Right lobe of liver (tissue), 6 donors: ENCODE results near the gene CCDC85C. TPM values are rescaled to one million over a fixed set of nuclear protein-coding genes. Genes with fewer than 3 reads are reported as not detected.

ENCODE experiments used
- ATAC-seq, 4 donors: fragments of 200-7000 bp; cut with Tn5 transposase; one replicate each; pipeline ENCODE4 v1.9.1; 2020; ENCODE audit warnings: mild to moderate bottlenecking in 4 of 4, moderate library complexity in 4 of 4
- DNase-seq, 3 donors: peaks; one replicate each; pipeline ENCODE4 v3.0.0-alpha.2; 2020
- H3K27ac ChIP-seq, 3 donors: fragments of 200-600 bp; one replicate each; pipeline ENCODE4 v1.8.0; 2022
- H3K27me3 ChIP-seq, 2 donors: fragments of 200-600 bp; one replicate each; pipeline ENCODE4 v1.8.0; 2022
- H3K36me3 ChIP-seq, 4 donors: fragments of 200-600 bp; sonication (generic) in 1 of 4; one replicate each; pipeline versions ENCODE4 v1.5.1 to v1.8.0; 2017 to 2022; ENCODE audit warnings: control low read depth in 1 of 4
- H3K4me1 ChIP-seq, 4 donors: fragments of 200-600 bp; sonication (generic) in 1 of 4; one replicate each; pipeline versions ENCODE4 v1.5.1 to v1.8.0; 2017 to 2022; ENCODE audit warnings: control low read depth in 1 of 4
- H3K4me3 ChIP-seq, 3 donors: fragments of 200-600 bp; one replicate each; pipeline ENCODE4 v1.8.0; 2022
- H3K9me3 ChIP-seq, 4 donors: fragments of 200-600 bp; sonication (generic) in 1 of 4; one replicate each; pipeline versions ENCODE4 v1.5.1 to v1.8.0; 2017 to 2022; ENCODE audit warnings: control low read depth in 1 of 4
- CTCF ChIP-seq, 4 donors: fragments of 200-600 bp in 3 of 4; fragments of 450-650 bp in 1 of 4; IDR thresholded peaks; one replicate each; pipeline versions ENCODE4 v1.5.1 to v1.8.0; 2016 to 2022; ENCODE audit warnings: antibody characterized with exemption in 4 of 4, mild to moderate bottlenecking in 2 of 4
- POLR2A ChIP-seq: fragments of 450-650 bp; IDR thresholded peaks from one replicate; pipeline ENCODE4 v1.6.1; 2017; ENCODE audit warnings: antibody characterized with exemption, mild to moderate bottlenecking
- WGBS: methylation state at CpG from one replicate; pipeline ENCODE4 v1.1.6; 2018; ENCODE audit warnings: low coverage, low lambda C conversion rate; ENCODE audit not compliant: insufficient coverage; ENCODE audit errors: missing lambda C conversion rate; 5-methylcytosine and 5-hydroxymethylcytosine counted together
- intact Hi-C, 2 donors: fragments of 100-400 bp; cut with DNase I; formaldehyde crosslinking; loops; one replicate each; pipeline versions ENCODE4 v1.11.2 to v1.14.1; 2022
- total RNA-seq, 6 experiments: library from RNA; depleted of rRNA in 2 of 6; stranded (reverse); fragments of >200 nt in 2 of 6; fragmentation: NEBNext Ultra II Directional in 3 of 6; extraction: Animal tissue kit (Norgen Biotek cat#: 25700) in 3 of 6; gene quantifications; one replicate each; pipeline versions ENCODE4 v1.1.0 to v1.2.4, GENCODE V29; 2016 to 2023
- donor health status: DM: no; HTN: yes; CAD: no.
- donor health status: DM: no; HTN: no; CAD: no.
- donor health status: DM: no; HTN: no; CAD: no.
- donor health status: DM: no; HTN: yes; CAD: no.
- donor health status: DM: no; HTN: yes; CAD: no.

Gene CCDC85C
- total RNA-seq, 6 experiments from 2014 or later = 13.6 to 32.8 (median 21.8) TPM

DNA sequence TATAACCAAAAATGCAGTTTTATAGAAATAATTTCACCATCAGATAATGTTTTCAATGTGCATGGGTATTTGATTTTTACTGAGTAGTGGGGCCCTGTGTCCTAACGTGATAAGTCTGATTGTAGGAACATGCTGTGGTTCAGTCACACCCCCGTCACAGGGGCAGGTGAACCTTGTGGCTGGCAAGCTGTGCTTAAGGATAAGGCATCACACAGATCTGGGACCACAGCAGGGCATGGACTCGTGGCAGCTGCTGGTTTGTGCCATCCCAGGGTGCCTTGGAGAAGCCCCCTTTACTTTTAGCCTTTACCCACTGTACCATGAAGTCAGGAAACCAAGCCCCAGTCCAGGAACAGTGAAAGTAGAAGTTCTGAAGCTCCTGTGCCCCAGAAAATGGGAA lies 106.1 kb downstream of the CCDC85C start:
- 68% methylated on average over 2 of the region's 3 CpGs for WGBS
- DNase-seq = no peak
- intact Hi-C loops = no loop called here
- H3K36me3 ChIP-seq = peaks cover 0 to 84% (median 21%) of the 10 kb centered on the region in 4 donors
- no peaks in the 10 kb centered on the region for H3K9me3 ChIP-seq
- no peak for TF ChIP-seq CTCF (IDR thresholded peaks at IDR 0.05)
- TF ChIP-seq POLR2A = no peak
- H3K4me3 ChIP-seq = no peak overlapping the region
- H3K27me3 ChIP-seq = no peaks in the 10 kb centered on the region
- ATAC-seq = no peak
- no peaks in the 10 kb centered on the region for H3K4me1 ChIP-seq
- H3K27ac ChIP-seq = no peak overlapping the region

GRCh38 chr14:99497341-99497740 lies 106.7 kb downstream of the CCDC85C start:
- Histone ChIP-seq H3K27ac (no peak overlapping the region), H3K4me3 (no peak overlapping the region), H3K9me3 (no peaks in the 10 kb centered on the region), H3K36me3 (peaks cover 0 to 83% (median 20%) of the 10 kb centered on the region in 4 donors), H3K27me3 (no peaks in the 10 kb centered on the region), H3K4me1 (no peaks in the 10 kb centered on the region)
- 84% methylated on average over 2 of the region's 2 CpGs for WGBS
- TF ChIP-seq CTCF (IDR thresholded peaks at IDR 0.05) (no peak), POLR2A (no peak)
- intact Hi-C loops = no loop called here
- DNase-seq = no peak
- no peak for ATAC-seq

DNA sequence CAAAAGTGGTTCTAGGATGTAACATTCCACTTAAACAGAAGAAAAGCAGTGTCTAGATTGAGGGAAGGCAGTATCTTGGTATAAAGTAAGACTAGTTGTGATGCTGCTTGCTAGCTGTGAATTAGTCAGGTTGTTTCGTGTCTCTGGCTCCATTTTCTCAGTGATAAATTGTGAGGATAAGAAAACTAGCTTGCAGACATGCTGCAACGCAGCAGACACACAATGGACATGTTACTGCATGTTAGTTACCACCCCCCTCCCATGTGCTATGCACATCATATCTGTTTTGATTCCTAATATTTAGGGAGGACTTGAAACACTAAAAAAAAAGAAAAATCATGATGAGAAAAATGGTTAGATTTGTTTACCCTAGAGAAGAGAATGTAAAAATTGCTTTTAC lies 119.9 kb downstream of the CCDC85C start:
- TF ChIP-seq CTCF (IDR thresholded peaks at IDR 0.05) = no peak
- no peak for TF ChIP-seq POLR2A
- Histone ChIP-seq H3K4me1 (peaks cover 0 to 29% (median under 1%) of the 10 kb centered on the region in 4 donors), H3K9me3 (no peaks in the 10 kb centered on the region), H3K36me3 (no peaks in the 10 kb centered on the region), H3K27me3 (no peaks in the 10 kb centered on the region), H3K27ac (no peak overlapping the region), H3K4me3 (no peak overlapping the region)
- DNase-seq (no peak), ATAC-seq (no peak)
- 55% methylated on average over 2 of the region's 2 CpGs for WGBS
- intact Hi-C loops = no loop called here

DNA sequence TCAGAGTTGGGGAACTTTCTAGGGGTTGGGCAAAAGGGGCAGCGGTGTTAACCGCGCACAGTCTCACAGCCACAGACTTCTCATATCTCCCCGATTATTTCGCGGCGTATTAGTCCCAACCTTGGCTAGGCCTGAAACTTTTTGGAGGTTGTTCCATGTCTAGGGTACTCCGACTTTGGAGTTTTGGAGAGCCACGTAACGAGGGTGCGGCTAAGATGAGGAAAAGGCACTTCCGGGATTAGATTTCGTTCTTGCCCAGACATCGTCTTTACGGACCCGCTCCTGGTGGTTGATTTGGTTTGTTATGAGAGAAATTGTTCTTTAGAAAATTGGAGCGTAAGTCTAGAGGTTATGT lies 122.3 kb downstream of the CCDC85C start:
- no peak for DNase-seq
- no peaks in the 10 kb centered on the region for H3K9me3 ChIP-seq
- intact Hi-C loops = no loop called here
- WGBS = 1% methylated on average over 9 of the region's 17 CpGs
- peaks cover 0 to 30% (median 7%) of the 10 kb centered on the region in 4 donors for H3K4me1 ChIP-seq
- H3K4me3 ChIP-seq = peak overlapping the region; percentile 78 to 86 (median 83)
- peak in 1 of 4 donors; percentile 0 for ATAC-seq
- TF ChIP-seq POLR2A (no peak), CTCF (IDR thresholded peaks at IDR 0.05) (no peak)
- peak overlapping the region; percentile 73 to 82 (median 74) for H3K27ac ChIP-seq
- no peaks in the 10 kb centered on the region for H3K36me3 ChIP-seq
- H3K27me3 ChIP-seq = no peaks in the 10 kb centered on the region
